C4-2B (cell line): ENCODE data around the gene EHD2.

Source experiments
- ZFX ChIP-seq: fragments of 450-650 bp; IDR thresholded peaks from 2 replicates; pipeline ENCODE4 v1.6.1; 2017
- TF ChIP-seq, protein P1 (sequence below): fragments of 450-650 bp; conservative IDR thresholded peaks from 2 replicates; pipeline ENCODE4 v1.5.1; 2017; ENCODE audit warnings: mild to moderate bottlenecking

GRCh38 chr19:47780215-47780551 is 67.0 kb downstream of the EHD2 start:
- TF ChIP-seq, protein P1, sequence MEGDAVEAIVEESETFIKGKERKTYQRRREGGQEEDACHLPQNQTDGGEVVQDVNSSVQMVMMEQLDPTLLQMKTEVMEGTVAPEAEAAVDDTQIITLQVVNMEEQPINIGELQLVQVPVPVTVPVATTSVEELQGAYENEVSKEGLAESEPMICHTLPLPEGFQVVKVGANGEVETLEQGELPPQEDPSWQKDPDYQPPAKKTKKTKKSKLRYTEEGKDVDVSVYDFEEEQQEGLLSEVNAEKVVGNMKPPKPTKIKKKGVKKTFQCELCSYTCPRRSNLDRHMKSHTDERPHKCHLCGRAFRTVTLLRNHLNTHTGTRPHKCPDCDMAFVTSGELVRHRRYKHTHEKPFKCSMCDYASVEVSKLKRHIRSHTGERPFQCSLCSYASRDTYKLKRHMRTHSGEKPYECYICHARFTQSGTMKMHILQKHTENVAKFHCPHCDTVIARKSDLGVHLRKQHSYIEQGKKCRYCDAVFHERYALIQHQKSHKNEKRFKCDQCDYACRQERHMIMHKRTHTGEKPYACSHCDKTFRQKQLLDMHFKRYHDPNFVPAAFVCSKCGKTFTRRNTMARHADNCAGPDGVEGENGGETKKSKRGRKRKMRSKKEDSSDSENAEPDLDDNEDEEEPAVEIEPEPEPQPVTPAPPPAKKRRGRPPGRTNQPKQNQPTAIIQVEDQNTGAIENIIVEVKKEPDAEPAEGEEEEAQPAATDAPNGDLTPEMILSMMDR, result no peak
- TF ChIP-seq ZFX, result no peak
